HUDEP-2 (cell line): Measurements from ENCODE around the gene PDGFB.
A peak's percentile ranks its signal among the peaks of the same experiment; 100 is the strongest.

Experiments used
- DNase-seq, 76 experiments: peaks; one replicate each; lab custom pipeline; 2025; ENCODE audit not compliant: unreplicated experiment in 76 of 76; lab: John Stamatoyannopoulos, UW

PDGFB gene

GRCh38 chr22:39255449-39256185 lies 10.8 kb upstream of the PDGFB start:
- DNase-seq, result no peak

- no peak for DNase-seq
Measured at GRCh38 chr22:39254789-39255298, 10.1 kb upstream of the PDGFB start.

GRCh38 chr22:39254122-39254521 lies 9.3 kb upstream of the PDGFB start:
- no peak for DNase-seq

- peak in 1 of 76 experiments; percentile 16 for DNase-seq
Measured at GRCh38 chr22:39253435-39254070, 8.8 kb upstream of the PDGFB start.

- DNase-seq, result no peak
Measured at GRCh38 chr22:39252461-39253434, 8.0 kb upstream of the PDGFB start.

DNA sequence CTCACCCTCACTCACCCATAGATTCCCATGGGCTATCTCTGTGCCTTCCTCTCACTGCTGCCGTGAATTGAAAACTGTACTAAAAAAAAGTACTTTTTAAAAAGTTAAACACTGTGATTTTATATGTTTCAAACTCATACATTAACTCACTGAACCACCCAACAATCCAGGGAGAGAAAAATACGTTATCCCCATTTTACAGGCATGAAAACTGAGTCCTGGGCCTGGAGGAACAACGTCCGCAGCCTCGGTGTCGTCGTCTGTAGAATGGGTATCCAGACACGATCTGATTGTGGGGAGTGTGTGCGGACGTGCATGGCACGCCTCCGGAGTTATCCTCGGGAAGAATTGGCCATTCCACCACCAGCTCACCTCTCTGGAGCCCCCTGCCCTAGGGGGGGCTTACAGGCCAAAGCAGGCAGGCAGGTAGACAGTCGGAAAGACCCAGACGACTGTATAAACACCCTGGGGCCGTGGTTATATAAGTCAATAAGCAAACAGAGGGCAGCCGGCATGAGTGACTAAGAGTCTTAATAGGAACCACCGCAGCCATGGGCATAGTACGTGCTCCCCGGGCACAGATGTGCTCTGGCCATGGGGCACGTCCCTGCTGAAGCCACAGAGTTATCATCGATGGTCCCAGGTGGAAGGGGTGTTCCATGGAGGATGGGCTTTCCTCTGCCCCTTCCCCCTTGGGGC lies 7.1 kb upstream of the PDGFB start:
- DNase-seq, result no peak

GRCh38 chr22:39250838-39251237 lies 6.1 kb upstream of the PDGFB start:
- no peak for DNase-seq

- no peak for DNase-seq
Measured at GRCh38 chr22:39250131-39250530, 5.3 kb upstream of the PDGFB start.

- DNase-seq, result no peak
Measured at GRCh38 chr22:39249086-39249704, 4.4 kb upstream of the PDGFB start.

DNA sequence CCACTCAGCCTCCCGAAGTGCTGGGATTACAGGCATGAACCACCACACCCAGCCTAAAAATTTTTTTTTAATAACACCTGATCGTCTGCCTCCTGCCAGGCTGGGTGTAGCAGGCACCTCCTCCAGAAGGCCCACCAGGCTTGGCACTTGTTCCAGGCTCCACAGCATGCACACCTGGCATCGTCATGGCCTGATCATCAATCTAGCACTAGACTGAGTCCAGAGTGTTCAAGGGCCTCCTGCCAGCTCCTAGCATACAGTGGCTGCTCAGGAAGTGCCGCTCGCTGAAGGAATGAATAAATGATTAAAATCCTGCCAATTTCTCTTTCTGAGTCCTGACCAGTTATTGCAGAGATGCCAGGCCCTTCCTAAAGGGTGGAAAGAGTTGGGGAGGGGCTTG lies 3.5 kb upstream of the PDGFB start:
- DNase-seq, result no peak

DNA sequence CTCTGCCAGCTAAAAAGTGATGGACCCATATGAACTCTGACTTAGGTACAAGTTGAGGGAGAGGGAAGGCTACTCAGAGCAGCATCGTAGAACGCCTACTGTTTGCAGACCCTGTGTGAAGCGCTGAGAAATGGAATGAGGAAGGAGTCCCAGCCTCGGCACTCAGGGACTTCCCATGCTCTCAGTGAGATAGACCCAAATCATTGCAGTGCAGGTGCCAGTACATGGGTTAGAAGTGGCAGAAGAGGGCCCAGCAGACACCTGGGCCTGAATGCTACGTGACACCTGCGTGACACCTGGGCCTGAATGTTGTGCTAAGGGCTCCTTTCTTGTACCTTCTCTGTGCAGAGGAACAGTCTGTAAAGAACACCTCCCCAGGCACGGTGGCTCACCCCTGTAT lies 2.6 kb upstream of the PDGFB start:
- no peak for DNase-seq

GRCh38 chr22:39246690-39247332 lies 2.0 kb upstream of the PDGFB start:
- peak in 1 of 76 experiments; percentile 31 for DNase-seq

GRCh38 chr22:39246217-39246616 lies 1.4 kb upstream of the PDGFB start:
- DNase-seq, result no peak

- no peak for DNase-seq
Measured at GRCh38 chr22:39245130-39246039, 603 bp upstream of the PDGFB start.

DNA sequence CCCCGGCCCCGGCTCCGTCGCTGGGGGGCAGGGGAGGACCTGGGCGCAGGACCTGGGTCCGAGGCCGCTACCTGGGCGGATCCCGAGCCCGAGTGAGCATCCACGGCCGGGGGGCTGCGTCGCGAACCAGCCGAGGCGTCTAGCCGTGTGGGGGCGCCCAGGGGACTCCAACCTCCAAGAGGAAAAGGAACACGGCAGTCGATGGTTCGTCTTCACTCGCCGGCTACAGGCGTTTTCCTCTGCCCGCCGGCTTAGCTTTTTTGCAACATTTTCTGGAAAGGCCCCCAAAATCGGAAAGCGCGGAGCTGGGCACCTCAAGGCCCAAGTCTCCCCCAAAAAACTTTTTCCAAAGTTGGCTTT lies 666 bp downstream of the PDGFB start:
- no peak for DNase-seq

- DNase-seq, result no peak
Measured at GRCh38 chr22:39243439-39244135, 1.2 kb downstream of the PDGFB start.

DNA sequence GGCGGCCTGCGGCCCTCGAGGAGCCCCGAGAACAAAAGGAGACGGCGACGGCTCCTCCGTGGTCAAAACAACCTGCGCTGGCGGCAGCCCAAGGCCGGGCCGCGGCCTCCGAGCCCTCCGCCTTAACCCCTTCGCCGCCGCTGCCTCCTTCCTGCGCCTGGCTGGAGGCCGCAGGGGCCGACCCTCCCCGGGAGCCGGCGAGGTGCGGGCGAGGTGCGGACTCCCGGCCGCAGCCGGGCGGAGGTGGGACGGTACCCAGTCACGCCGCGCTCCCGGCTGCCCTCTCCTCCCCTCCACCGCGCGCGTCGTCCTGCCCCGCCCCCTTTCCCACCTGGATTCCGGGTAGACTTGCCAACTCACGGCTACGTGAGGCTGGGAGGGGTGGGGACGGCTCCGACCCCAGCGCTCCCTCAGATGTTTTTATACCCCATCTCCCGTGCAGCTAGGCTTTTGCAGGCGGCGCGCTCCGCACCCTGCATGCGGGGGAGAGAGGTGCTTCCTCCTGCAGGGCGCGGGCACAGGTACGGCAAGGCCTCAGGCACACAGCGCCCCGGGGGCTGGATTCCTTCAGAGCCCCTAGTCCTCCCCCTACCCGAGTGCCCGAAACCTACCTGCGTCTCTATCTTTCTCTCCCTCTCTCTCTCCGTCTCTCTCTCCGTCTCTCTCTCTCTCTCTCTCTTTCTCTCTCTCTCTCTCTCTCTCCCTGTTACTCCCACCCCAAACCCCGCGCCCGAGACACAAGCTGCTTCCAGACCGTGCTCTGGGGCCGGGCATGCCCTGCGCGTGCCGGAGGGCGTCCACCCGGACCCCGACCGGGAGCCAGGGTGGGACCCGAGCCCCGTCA lies 2.0 kb downstream of the PDGFB start:
- no peak for DNase-seq
